Sigmoid colon (tissue), 4 donors: ENCODE results near the gene TMEM135.

Experiments
- EP300 ChIP-seq, 4 donors: sonication (generic); formaldehyde crosslinking; IDR thresholded peaks; one replicate each; pipeline ENCODE4 v1.6.1; 2017; ENCODE audit warnings: antibody characterized with exemption in 4 of 4
- POLR2A ChIP-seq, 2 donors: fragments of 450-650 bp; IDR thresholded peaks; one replicate each; pipeline ENCODE4 v1.6.1; 2016; ENCODE audit warnings: antibody characterized with exemption in 2 of 2, mild to moderate bottlenecking in 2 of 2, moderate library complexity in 2 of 2
- POLR2AphosphoS5 ChIP-seq, 4 donors: sonication (generic); formaldehyde crosslinking; IDR thresholded peaks; one replicate each; pipeline ENCODE4 v1.6.1; 2017; ENCODE audit warnings: antibody characterized with exemption in 4 of 4
- TF ChIP-seq, protein P1 (sequence below), 4 experiments: fragments of 450-650 bp in 3 of 4; fragments of 200-600 bp in 1 of 4; IDR thresholded peaks; one replicate each; pipeline ENCODE4 v1.5.1; 2016 to 2019; ENCODE audit warnings: antibody characterized with exemption in 4 of 4, mild to moderate bottlenecking in 3 of 4, moderate library complexity in 2 of 4

DNA sequence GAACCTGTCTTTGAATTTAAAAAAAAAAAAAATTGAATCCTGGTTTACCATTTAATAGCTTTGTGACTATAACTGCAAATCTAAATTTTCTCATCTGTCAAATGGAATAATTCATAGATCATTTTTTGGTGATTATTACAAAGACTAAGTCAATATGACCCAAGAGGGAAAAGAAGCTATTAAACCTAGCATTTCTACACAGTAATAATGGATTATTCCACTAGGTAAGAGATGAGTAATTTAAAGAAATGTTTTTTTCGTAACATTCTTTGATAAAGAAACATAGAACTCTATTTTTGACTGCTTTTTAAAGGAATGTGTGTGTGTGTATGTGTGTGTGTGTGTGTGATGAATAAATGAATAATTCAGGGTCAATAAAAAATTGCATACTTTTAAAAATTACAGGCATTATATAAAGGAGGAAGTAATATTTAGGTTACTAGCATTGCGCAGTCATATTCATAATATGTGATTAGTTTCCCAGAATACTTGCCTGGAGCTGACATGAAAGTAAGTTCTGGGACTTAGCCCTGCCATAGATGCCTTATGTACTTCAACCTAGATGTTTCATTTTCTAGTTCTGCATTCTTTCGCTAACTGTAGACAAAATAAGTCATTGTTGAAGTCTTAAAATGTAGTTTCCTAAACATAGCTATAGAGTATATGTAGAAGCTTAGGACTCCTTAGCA, 72.9 kb downstream of the TMEM135 start:
- TF ChIP-seq, protein P1, sequence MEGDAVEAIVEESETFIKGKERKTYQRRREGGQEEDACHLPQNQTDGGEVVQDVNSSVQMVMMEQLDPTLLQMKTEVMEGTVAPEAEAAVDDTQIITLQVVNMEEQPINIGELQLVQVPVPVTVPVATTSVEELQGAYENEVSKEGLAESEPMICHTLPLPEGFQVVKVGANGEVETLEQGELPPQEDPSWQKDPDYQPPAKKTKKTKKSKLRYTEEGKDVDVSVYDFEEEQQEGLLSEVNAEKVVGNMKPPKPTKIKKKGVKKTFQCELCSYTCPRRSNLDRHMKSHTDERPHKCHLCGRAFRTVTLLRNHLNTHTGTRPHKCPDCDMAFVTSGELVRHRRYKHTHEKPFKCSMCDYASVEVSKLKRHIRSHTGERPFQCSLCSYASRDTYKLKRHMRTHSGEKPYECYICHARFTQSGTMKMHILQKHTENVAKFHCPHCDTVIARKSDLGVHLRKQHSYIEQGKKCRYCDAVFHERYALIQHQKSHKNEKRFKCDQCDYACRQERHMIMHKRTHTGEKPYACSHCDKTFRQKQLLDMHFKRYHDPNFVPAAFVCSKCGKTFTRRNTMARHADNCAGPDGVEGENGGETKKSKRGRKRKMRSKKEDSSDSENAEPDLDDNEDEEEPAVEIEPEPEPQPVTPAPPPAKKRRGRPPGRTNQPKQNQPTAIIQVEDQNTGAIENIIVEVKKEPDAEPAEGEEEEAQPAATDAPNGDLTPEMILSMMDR (IDR thresholded peaks at IDR 0.05) = no peak
- TF ChIP-seq POLR2A (IDR thresholded peaks at IDR 0.05) = no peak
- TF ChIP-seq POLR2AphosphoS5 (IDR thresholded peaks at IDR 0.05) = no peak
- TF ChIP-seq EP300 (IDR thresholded peaks at IDR 0.05) = no peak
